A549 (cell line): Measurements from ENCODE around the gene CAMSAP1. TPM values are rescaled to one million over a fixed set of nuclear protein-coding genes. Genes with fewer than 3 reads are reported as not detected.

Source experiments
- ATAC-seq, 2 experiments: fragments of 200-7000 bp in 1 of 2; fragments of >200 bp in 1 of 2; cut with Nextera tagmentation in 1 of 2; cut with Tn5 transposase in 1 of 2; 3 replicates each; pipeline versions ENCODE4 v1.8.0 to v1.9.1; 2018 to 2020; ENCODE audit warnings: mild to moderate bottlenecking in 1 of 2, moderate library complexity in 1 of 2
- CTCF ChIA-PET: fragments of 300-600 bp; sonication (Branson Sonifier 250); formaldehyde crosslinking; extraction: SDS; loops from one replicate; lab custom pipeline; 2021; ENCODE audit warnings: antibody characterized with exemption, inconsistent platforms; lab: Yijun Ruan, JAX
- POLR2A ChIA-PET: fragments of 350-600 bp; formaldehyde crosslinking; extraction: SDS; loops from one replicate; lab custom pipeline; 2021; ENCODE audit warnings: antibody characterized with exemption, inconsistent platforms; lab: Yijun Ruan, JAX
- DNase-seq, 2 experiments: peaks; one replicate each; pipeline versions ENCODE4 v3.0.0 to v3.0.0-alpha.2; 2011 to 2016; ENCODE audit warnings: low read depth in 1 of 2, low spot score in 1 of 2
- FAIRE-seq: peaks from 2 replicates; lab custom pipeline; 2011; peaks lifted over from hg19 to GRCh38; lab: Jason Lieb, UNC
- H3K27ac ChIP-seq, 2 experiments: fragments of >200 bp; sonication (Bioruptor Twin); formaldehyde crosslinking; 3 replicates each; pipeline ENCODE4 v1.5.1; 2016 to 2017
- H3K4me1 ChIP-seq: fragments of >200 bp; sonication (Bioruptor Twin); formaldehyde crosslinking; 3 replicates; pipeline ENCODE4 v1.6.1; 2016
- H3K4me2 ChIP-seq: fragments of >200 bp; sonication (Bioruptor Twin); formaldehyde crosslinking; 3 replicates; pipeline ENCODE4 v1.6.1; 2016
- H3K4me3 ChIP-seq: fragments of >200 bp; sonication (Bioruptor Twin); formaldehyde crosslinking; 3 replicates; pipeline ENCODE4 v1.5.1; 2016
- H3K9me3 ChIP-seq: fragments of >200 bp; sonication (Bioruptor Twin); formaldehyde crosslinking; 3 replicates; pipeline ENCODE4 v1.6.1; 2016
- CBX8 ChIP-seq: fragments of 200-600 bp; sonication (generic); IDR thresholded peaks from 2 replicates; pipeline ENCODE4 v1.6.1; 2016
- CEBPB ChIP-seq, 2 experiments: fragments of >200 bp in 1 of 2; sonication (Bioruptor Twin) in 1 of 2; formaldehyde crosslinking in 1 of 2; IDR thresholded peaks; 2 replicates each; pipeline ENCODE4 v1.6.1; 2012 to 2016
- CHD2 ChIP-seq: fragments of 150-350 bp; IDR thresholded peaks from 2 replicates; pipeline ENCODE4 v1.6.1; 2014; ENCODE audit warnings: low read length; ENCODE audit not compliant: partially characterized antibody
- CTCF ChIP-seq: fragments of >200 bp; sonication (Bioruptor Twin); formaldehyde crosslinking; IDR thresholded peaks from 3 replicates; pipeline ENCODE4 v1.5.1; 2016
- EHMT2 ChIP-seq: fragments of 200-600 bp; sonication (generic); IDR thresholded peaks from 2 replicates; pipeline ENCODE4 v1.6.1; 2016; ENCODE audit warnings: antibody characterized with exemption, low read depth, mild to moderate bottlenecking, moderate library complexity
- EP300 ChIP-seq, 2 experiments: fragments of >200 bp; sonication (Bioruptor Twin); formaldehyde crosslinking; IDR thresholded peaks; 2 replicates in 1 of 2; 3 replicates in 1 of 2; pipeline ENCODE4 v1.6.1; 2016 to 2017
- FOXS1 ChIP-seq: fragments of 250-450 bp; sonication (Bioruptor Pico); IDR thresholded peaks from 2 replicates; pipeline ENCODE4 v1.5.0; 2020; ENCODE audit warnings: mild to moderate bottlenecking, moderate library complexity
- JUN ChIP-seq, 2 experiments: fragments of >200 bp; sonication (Bioruptor Twin); formaldehyde crosslinking; IDR thresholded peaks; 2 replicates in 1 of 2; 3 replicates in 1 of 2; pipeline ENCODE4 v1.6.1; 2016 to 2017
- JUNB ChIP-seq: fragments of >200 bp; sonication (Bioruptor Twin); formaldehyde crosslinking; IDR thresholded peaks from 2 replicates; pipeline ENCODE4 v1.6.1; 2016
- MAFK ChIP-seq: fragments of 450-650 bp; IDR thresholded peaks from 2 replicates; pipeline ENCODE4 v1.6.1; 2014; ENCODE audit not compliant: partially characterized antibody
- NR3C1 ChIP-seq: fragments of >200 bp; sonication (Bioruptor Twin); formaldehyde crosslinking; IDR thresholded peaks from 3 replicates; pipeline ENCODE4 v1.6.1; 2017
- PBX3 ChIP-seq: IDR thresholded peaks from 2 replicates; pipeline ENCODE4 v1.6.1; 2012
- PHF8 ChIP-seq: fragments of 200-600 bp; sonication (generic); IDR thresholded peaks from 2 replicates; pipeline ENCODE4 v1.6.1; 2016; ENCODE audit warnings: low read depth, mild to moderate bottlenecking, antibody characterized with exemption, moderate library complexity, borderline replicate concordance
- RAD21 ChIP-seq, 2 experiments: fragments of >200 bp in 1 of 2; sonication (Bioruptor Twin) in 1 of 2; formaldehyde crosslinking in 1 of 2; IDR thresholded peaks in 1 of 2; conservative IDR thresholded peaks in 1 of 2; 2 replicates in 1 of 2; 3 replicates in 1 of 2; pipeline ENCODE4 v1.6.1; 2012 to 2018; ENCODE audit warnings: inconsistent platforms in 1 of 2
- RARB ChIP-seq: fragments of 250-450 bp; sonication (Bioruptor Pico); IDR thresholded peaks from 2 replicates; pipeline ENCODE4 v1.8.0; 2021; ENCODE audit warnings: mild to moderate bottlenecking, moderate library complexity
- RCOR1 ChIP-seq: fragments of 150-350 bp; IDR thresholded peaks from 2 replicates; pipeline ENCODE4 v1.6.1; 2014; ENCODE audit warnings: antibody characterized with exemption, low read length, low read depth
- REST ChIP-seq: fragments of 200-600 bp; sonication (generic); IDR thresholded peaks from 2 replicates; pipeline ENCODE4 v1.6.1; 2016; ENCODE audit warnings: antibody characterized with exemption, mild to moderate bottlenecking, moderate library complexity
- RFX5 ChIP-seq: fragments of 450-650 bp; IDR thresholded peaks from 2 replicates; pipeline ENCODE4 v1.7.1; 2014; ENCODE audit warnings: antibody characterized with exemption, mild to moderate bottlenecking, moderate library complexity
- USF2 ChIP-seq: fragments of 450-650 bp; IDR thresholded peaks from 2 replicates; pipeline ENCODE4 v1.6.1; 2014; ENCODE audit warnings: antibody characterized with exemption
- ZNF302 ChIP-seq: fragments of 250-450 bp; sonication (Bioruptor Pico); IDR thresholded peaks from 2 replicates; pipeline ENCODE4 v1.9.0; 2021; ENCODE audit warnings: inconsistent platforms, mild to moderate bottlenecking, moderate library complexity
- WGBS: methylation state at CpG from one replicate; pipeline ENCODE4 v1.1.6; 2017; ENCODE audit errors: missing lambda C conversion rate; 5-methylcytosine and 5-hydroxymethylcytosine counted together
- polyA plus RNA-seq, 4 experiments: library from polyadenylated mRNA; depleted of rRNA in 3 of 4; stranded (reverse); fragments of >200 nt; fragmentation: RNase III in 1 of 4; extraction: RNeasy Plus Mini Kit Qiagen cat#74134 plus additional on column Dnase treatment in 1 of 4; gene quantifications; 2 replicates in 3 of 4; 3 replicates in 1 of 4; pipeline ENCODE4 v1.2.3, GENCODE V29; 2011 to 2017

CAMSAP1 gene
- polyA plus RNA-seq, 2 of the 4 experiments (the other 2 are of a cell fraction) = 8.6 to 15.0 TPM

GRCh38 chr9:135950135-135950682 lies 42.9 kb upstream of the CAMSAP1 start:
- CTCF ChIA-PET = interaction anchor here (1.5 to 2.0 kb wide), 2 partner anchors 172 to 334 kb away, joined by 4 to 6 read pairs; no protein-coding TSS in a partner anchor
- FAIRE-seq (no peak), DNase-seq (no peak), ATAC-seq (no peak)
- Histone ChIP-seq H3K4me1 (no peaks in the 10 kb centered on the region), H3K9me3 (no peaks in the 10 kb centered on the region), H3K4me3 (no peak overlapping the region), H3K27ac (no peak overlapping the region), H3K4me2 (no peak overlapping the region)
- WGBS = 94% methylated on average over 12 of the region's 12 CpGs
- TF ChIP-seq RFX5 (no peak), USF2 (no peak), CTCF (no peak), NR3C1 (no peak), EP300 (IDR thresholded peaks at IDR 0.05) (no peak)
- POLR2A ChIA-PET = no interaction called here

- ChIA-PET POLR2A (no interaction called here), CTCF (interaction anchor here (1.5 to 2.0 kb wide), 2 partner anchors 173 to 335 kb away, joined by 4 to 6 read pairs; no protein-coding TSS in a partner anchor)
Measured at GRCh38 chr9:135949501-135950134, 42.3 kb upstream of the CAMSAP1 start.

More at GRCh38 chr9:135949501-135950134, 42.3 kb upstream of the CAMSAP1 start:
- TF ChIP-seq JUNB (no peak), PBX3 (no peak), RAD21 (conservative IDR thresholded peaks at IDR 0.05 in 1 of 2, IDR thresholded peaks at IDR 0.05 in 1 of 2) (no peak), EHMT2 (no peak), NR3C1 (no peak), CEBPB (IDR thresholded peaks at IDR 0.05) (no peak), REST (no peak), FOXS1 (CRISPR knock-in tag) (no peak), PHF8 (no peak), JUN (IDR thresholded peaks at IDR 0.05) (no peak), ZNF302 (CRISPR knock-in tag) (no peak), CBX8 (no peak), RFX5 (no peak), RCOR1 (no peak), RARB (CRISPR knock-in tag) (no peak), MAFK (no peak), CHD2 (no peak)
- TF ChIP-seq, all 56 proteins: peak for 0
- WGBS = 94% methylated on average over 25 of the region's 26 CpGs
- FAIRE-seq (no peak), ATAC-seq (no peak), DNase-seq (no peak)
- no peak overlapping the region for H3K4me3 ChIP-seq
- no peak overlapping the region for H3K4me2 ChIP-seq
- H3K4me1 ChIP-seq = no peaks in the 10 kb centered on the region
- H3K27ac ChIP-seq = no peak overlapping the region
- H3K9me3 ChIP-seq = no peaks in the 10 kb centered on the region
